GM08714 (cell line): ENCODE data around the gene STARD3.

Experiments
- H3K4me3 ChIP-seq: fragments of 200-500 bp; sonication (Bioruptor generic); 2 replicates; pipeline ENCODE4 v1.5.1; 2014; ENCODE audit warnings: mild to moderate bottlenecking, low read length, inconsistent platforms
- ZNF274 ChIP-seq: IDR thresholded peaks from 2 replicates; pipeline ENCODE4 v1.6.1; 2012; ENCODE audit warnings: mild to moderate bottlenecking, low read depth, low read length

The STARD3 gene

GRCh38 chr17:39711851-39712250 is 74.9 kb downstream of the STARD3 start:
- TF ChIP-seq ZNF274: no peak

More at GRCh38 chr17:39711851-39712250, 74.9 kb downstream of the STARD3 start:
- H3K4me3 ChIP-seq: no peak overlapping the region
